H1 (cell line): ENCODE results near the gene CCDC102A. TPM values are rescaled to one million over a fixed set of nuclear protein-coding genes. Genes with fewer than 3 reads are reported as not detected.

Experiments
- CTCF ChIA-PET: fragments of 300-600 bp; sonication (Branson Sonifier 250); formaldehyde crosslinking; loops from one replicate; lab custom pipeline; 2021; ENCODE audit not compliant: partially characterized antibody; lab: Charles Lee
- POLR2A ChIA-PET: fragments of 300-600 bp; sonication (Branson Sonifier 250); formaldehyde crosslinking; loops from one replicate; lab custom pipeline; 2021; ENCODE audit warnings: inconsistent platforms; ENCODE audit not compliant: partially characterized antibody; lab: Charles Lee
- DNase-seq, 2 experiments: peaks; one replicate each; pipeline versions ENCODE4 v3.0.0 to v3.0.0-alpha.2; 2010 to 2022; ENCODE audit warnings: low spot score in 2 of 2, low read depth in 1 of 2, mixed read lengths in 1 of 2
- FAIRE-seq: peaks from 2 replicates; lab custom pipeline; 2011; peaks lifted over from hg19 to GRCh38; lab: Jason Lieb, UNC
- H2AFZ ChIP-seq: 2 replicates; pipeline ENCODE4 v1.8.1; 2012; ENCODE audit warnings: low read length, inconsistent platforms
- H2AK5ac ChIP-seq: 2 replicates; pipeline ENCODE4 v1.6.1; 2013; ENCODE audit warnings: low read depth, low read length
- H2BK120ac ChIP-seq: replicated peaks from 2 replicates; pipeline ENCODE3; 2013; ENCODE audit warnings: low read depth, low read length, inconsistent platforms
- H2BK12ac ChIP-seq: 2 replicates; pipeline ENCODE4 v1.6.1; 2013; ENCODE audit warnings: low read depth, low read length
- H2BK15ac ChIP-seq: 2 replicates; pipeline ENCODE4 v1.6.1; 2013; ENCODE audit warnings: low read length
- H2BK20ac ChIP-seq: 2 replicates; pipeline ENCODE4 v1.6.1; 2013; ENCODE audit warnings: low read length
- H2BK5ac ChIP-seq: 2 replicates; pipeline ENCODE4 v1.6.1; 2013; ENCODE audit warnings: low read depth, low read length
- H3K14ac ChIP-seq: 2 replicates; pipeline ENCODE4 v1.6.1; 2013; ENCODE audit warnings: inconsistent platforms; ENCODE audit not compliant: insufficient read length
- H3K18ac ChIP-seq: 2 replicates; pipeline ENCODE4 v1.6.1; 2013; ENCODE audit warnings: low read length; ENCODE audit errors: extremely low read depth
- H3K23ac ChIP-seq: 2 replicates; pipeline ENCODE4 v1.6.1; 2013; ENCODE audit warnings: inconsistent platforms; ENCODE audit not compliant: insufficient read length
- H3K23me2 ChIP-seq: 2 replicates; pipeline ENCODE4 v1.6.1; 2013; ENCODE audit warnings: low read depth, low read length
- H3K27ac ChIP-seq: 2 replicates; pipeline ENCODE4 v1.6.1; 2011; ENCODE audit warnings: low read depth, low read length, inconsistent platforms
- H3K27me3 ChIP-seq, 4 experiments: replicated peaks in 1 of 4; 1 replicate in 1 of 4; 2 replicates in 3 of 4; pipeline versions ENCODE4 v1.6.1 to v1.8.1; 2011 to 2013; ENCODE audit warnings: low read length in 3 of 4, mild to moderate bottlenecking in 3 of 4, inconsistent platforms in 2 of 4, mixed read lengths in 2 of 4, moderate library complexity in 1 of 4; ENCODE audit not compliant: control insufficient read depth in 3 of 4, insufficient read depth in 3 of 4; ENCODE audit errors: extremely low read depth in 1 of 4
- H3K36me3 ChIP-seq, 4 experiments: 2 replicates each; pipeline versions ENCODE4 v1.6.1 to v1.8.1; 2011 to 2013; ENCODE audit warnings: mild to moderate bottlenecking in 4 of 4, low read length in 3 of 4, moderate library complexity in 2 of 4, control low read depth in 1 of 4, inconsistent platforms in 1 of 4; ENCODE audit not compliant: insufficient read depth in 4 of 4, control insufficient read depth in 2 of 4
- H3K4ac ChIP-seq: replicated peaks from 2 replicates; pipeline ENCODE3; 2013; ENCODE audit warnings: low read length, low read depth, mixed read lengths, inconsistent platforms; ENCODE audit not compliant: insufficient read length
- H3K4me1 ChIP-seq, 4 experiments: replicated peaks in 1 of 4; 1 replicate in 1 of 4; 2 replicates in 3 of 4; pipeline versions ENCODE4 v1.6.1 to v1.8.1; 2011 to 2013; ENCODE audit warnings: low read length in 3 of 4, inconsistent platforms in 2 of 4, mixed read lengths in 1 of 4; ENCODE audit not compliant: insufficient read depth in 4 of 4, control insufficient read depth in 3 of 4
- H3K4me2 ChIP-seq, 2 experiments: 2 replicates each; pipeline versions ENCODE4 v1.6.1 to v1.8.1; 2011 to 2013; ENCODE audit warnings: low read depth in 2 of 2, low read length in 2 of 2, control low read depth in 1 of 2, inconsistent platforms in 1 of 2, mild to moderate bottlenecking in 1 of 2; ENCODE audit not compliant: insufficient read depth in 1 of 2
- H3K4me3 ChIP-seq, 4 experiments: fragments of 200-600, 300-600 bp in 1 of 4; sonication (generic), shearing (Covaris generic), sonication (Bioruptor Twin) in 1 of 4; 2 replicates each; pipeline versions ENCODE4 v1.5.1 to v1.8.1; 2011 to 2016; ENCODE audit warnings: low read length in 4 of 4, low read depth in 3 of 4, control low read depth in 2 of 4, inconsistent platforms in 2 of 4, mild to moderate bottlenecking in 2 of 4, mixed read lengths in 1 of 4, moderate library complexity in 1 of 4; ENCODE audit not compliant: insufficient read depth in 2 of 4; ENCODE audit errors: extremely low read depth in 1 of 4
- H3K56ac ChIP-seq: replicated peaks from 2 replicates; pipeline ENCODE3; 2013; ENCODE audit warnings: low read depth, mild to moderate bottlenecking, mixed read lengths, low read length, inconsistent platforms; ENCODE audit not compliant: insufficient read length
- H3K79me1 ChIP-seq: 2 replicates; pipeline ENCODE4 v1.6.1; 2013; ENCODE audit warnings: low read depth, low read length, control low read depth
- H3K79me2 ChIP-seq, 2 experiments: 2 replicates each; pipeline versions ENCODE4 v1.6.1 to v1.8.1; 2012 to 2013; ENCODE audit warnings: low read length in 2 of 2, mild to moderate bottlenecking in 2 of 2, inconsistent platforms in 1 of 2; ENCODE audit not compliant: insufficient read depth in 2 of 2, control insufficient read depth in 1 of 2
- H3K9ac ChIP-seq, 4 experiments: replicated peaks in 1 of 4; 1 replicate in 1 of 4; 2 replicates in 3 of 4; pipeline versions ENCODE4 v1.6.1 to v1.8.1; 2011 to 2013; ENCODE audit warnings: low read depth in 3 of 4, low read length in 3 of 4, control low read depth in 2 of 4, mild to moderate bottlenecking in 2 of 4, moderate library complexity in 2 of 4, inconsistent platforms in 1 of 4; ENCODE audit errors: extremely low read depth in 1 of 4
- H3K9me3 ChIP-seq, 2 experiments: 2 replicates each; pipeline versions ENCODE4 v1.6.1 to v1.8.1; 2012 to 2013; ENCODE audit warnings: mild to moderate bottlenecking in 2 of 2, moderate library complexity in 2 of 2, control low read depth in 1 of 2, inconsistent platforms in 1 of 2, low read depth in 1 of 2, low read length in 1 of 2, mixed read lengths in 1 of 2; ENCODE audit not compliant: insufficient read depth in 2 of 2
- H4K20me1 ChIP-seq, 2 experiments: replicated peaks in 1 of 2; 2 replicates each; pipeline versions ENCODE3 to v1.8.1; 2011 to 2013; ENCODE audit warnings: inconsistent platforms in 2 of 2, low read length in 2 of 2, mild to moderate bottlenecking in 1 of 2; ENCODE audit not compliant: insufficient read depth in 2 of 2, control insufficient read depth in 1 of 2
- H4K5ac ChIP-seq: 2 replicates; pipeline ENCODE4 v1.6.1; 2013; ENCODE audit warnings: low read length, low read depth, mixed read lengths, inconsistent platforms; ENCODE audit not compliant: insufficient read length
- H4K8ac ChIP-seq: 2 replicates; pipeline ENCODE4 v1.8.0; 2013; ENCODE audit warnings: mild to moderate bottlenecking, moderate library complexity, low read length, inconsistent platforms; ENCODE audit not compliant: insufficient read depth; ENCODE audit errors: extremely low read depth
- H4K91ac ChIP-seq: replicated peaks from 2 replicates; pipeline ENCODE3; 2013; ENCODE audit warnings: low read length, mixed read lengths, inconsistent platforms; ENCODE audit not compliant: insufficient read length
- WGBS, 2 experiments: shearing (Covaris generic) in 1 of 2; methylation state at CpG; one replicate each; pipeline versions ENCODE4 v1.1.6 to v1.1.7; 2013 to 2015; ENCODE audit warnings: low lambda C conversion rate in 2 of 2, mixed read lengths in 2 of 2, inconsistent platforms in 1 of 2, low coverage in 1 of 2, missing lambda C conversion rate in 1 of 2; ENCODE audit not compliant: insufficient replicate concordance in 2 of 2, insufficient coverage in 1 of 2, insufficient read length in 1 of 2; ENCODE audit errors: extremely low coverage in 1 of 2, missing lambda C conversion rate in 1 of 2; 5-methylcytosine and 5-hydroxymethylcytosine counted together
- polyA plus RNA-seq, 7 experiments: library from polyadenylated mRNA; depleted of rRNA in 3 of 7; stranded (reverse) in 5 of 7; unstranded in 2 of 7; fragments of >200 nt in 5 of 7; fragments of 200-250 nt in 2 of 7; gene quantifications; 1 replicate in 5 of 7; 2 replicates in 1 of 7; 4 replicates in 1 of 7; pipeline versions ENCODE4 v1.2.1 to v1.2.3, GENCODE V29; 2011 to 2013; ENCODE audit warnings: missing spikeins in 2 of 7, mixed read lengths in 2 of 7
- total RNA-seq: library from RNA; stranded (reverse); fragmentation: NEBNext Ultra II Directional; extraction: Animal tissue kit (Norgen Biotek cat#: 25700); gene quantifications from 2 replicates; pipeline ENCODE4 v1.2.1, GENCODE V29; 2021

Gene CCDC102A
- total and polyA plus RNA-seq, 2 of the 8 experiments (the other 6 are each of a cell fraction or from before 2014, with no cell fraction given), result 4.0 to 7.5 TPM

DNA sequence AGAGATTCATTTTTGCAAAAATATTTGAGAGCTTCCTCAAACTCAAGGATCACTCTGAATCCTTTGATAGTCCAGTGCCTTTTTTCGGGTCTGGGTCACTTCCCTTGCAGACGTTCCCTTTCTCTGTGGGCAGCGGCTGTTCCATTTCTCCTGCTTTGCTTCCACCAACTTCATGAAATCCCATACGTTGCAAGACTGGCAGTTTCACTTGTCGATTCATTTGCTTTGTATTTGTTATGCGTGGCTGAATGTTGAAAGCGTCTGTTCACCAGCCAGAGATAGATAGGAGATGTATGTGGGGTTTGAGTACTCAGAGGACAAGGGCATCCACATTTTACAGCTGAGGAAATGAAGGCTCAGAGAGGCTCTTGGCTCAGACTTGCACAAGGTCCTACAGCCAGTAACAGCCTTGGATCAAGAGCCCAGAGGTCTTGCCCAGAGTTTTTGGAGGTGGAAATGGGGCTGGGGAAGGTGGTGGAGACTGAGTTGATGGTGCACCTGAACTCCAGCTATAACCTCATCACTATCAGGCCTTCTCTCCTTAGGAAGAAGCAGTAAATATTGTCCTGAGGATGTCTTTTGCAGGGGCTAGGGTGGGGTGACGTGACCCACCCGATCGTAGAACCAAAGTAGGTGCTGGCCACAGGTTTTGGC is 1.3 kb upstream of the CCDC102A start:
- Histone ChIP-seq H3K4me3 (peak overlapping the region; percentile 6 to 78 (median 62); a peak in 6 of 8 replicates), H2BK12ac (no peak overlapping the region), H3K4me2 (peak overlapping the region; percentile 83 to 96), H3K9me3 (no peaks in the 10 kb centered on the region), H3K27me3 (peaks cover 0 to 5% (median 2%) of the 10 kb centered on the region in 4 experiments; a peak in 3 of 7 replicates), H2AK5ac (no peak overlapping the region), H2AFZ (no peak overlapping the region), H3K56ac (no peak overlapping the region), H3K4me1 (peaks cover 5 to 35% (median 17%) of the 10 kb centered on the region in 4 experiments), H4K20me1 (peaks cover 0 to 15% of the 10 kb centered on the region in 2 experiments), H4K8ac (no peak overlapping the region), H2BK15ac (peak overlapping the region; percentile 9; the same call in 1 of the 2 replicates), H4K5ac (no peak overlapping the region), H4K91ac (no peak overlapping the region), H3K79me2 (peaks cover 0 to 4% of the 10 kb centered on the region in 2 experiments; a peak in 1 of 4 replicates), H2BK120ac (no peak overlapping the region), H3K36me3 (no peaks in the 10 kb centered on the region), H3K23me2 (peaks cover 8% of the 10 kb centered on the region; the same call in 1 of the 2 replicates), H3K27ac (no peak overlapping the region), H2BK5ac (no peak overlapping the region), H3K23ac (no peak overlapping the region), H3K9ac (no peak overlapping the region), H3K18ac (no peak overlapping the region), H3K4ac (no peak overlapping the region), H3K79me1 (no peaks in the 10 kb centered on the region; the same call in none of the 2 replicates), H3K14ac (no peak overlapping the region), H2BK20ac (no peak overlapping the region)
- DNase-seq (peak in 1 of 2 experiments; percentile 40), FAIRE-seq (no peak)
- ChIA-PET POLR2A (interaction anchor here (0.9 to 3.2 kb wide), 11 partner anchors 9 to 82 kb away, joined by 3 to 19 read pairs (median 4); no protein-coding TSS in a partner anchor), CTCF (interaction anchor here (0.6 to 1.8 kb wide), 6 partner anchors 9 to 52 kb away, joined by 3 to 5 read pairs (median 4); no protein-coding TSS in a partner anchor)
- WGBS, 2 experiments, result 63% methylated on average over 10 of the region's 10 CpGs; no CpG with 5 or more reads in 1 of the 2 experiments
